ENCODE data around the gene ITGB4.

- TF ChIP-seq EZH2 (IDR thresholded peaks at IDR 0.05; ENCODE audit: borderline replicate concordance, low read depth, low read length, severe bottlenecking) (no peak), CTCF (IDR thresholded peaks at IDR 0.05; ENCODE audit: extremely low read depth in 1 of 2, insufficient read depth in 1 of 2, low read depth in 1 of 2, low read length in 2 of 2) (no peak), POLR2AphosphoS5 (IDR thresholded peaks at IDR 0.05; ENCODE audit: insufficient read depth, low read depth, low read length) (no peak), POLR2A (IDR thresholded peaks at IDR 0.05; ENCODE audit: low read depth, low read length) (no peak), MAX (IDR thresholded peaks at IDR 0.05; ENCODE audit: insufficient read depth, insufficient read length) (no peak), GATA2 (IDR thresholded peaks at IDR 0.05; ENCODE audit: insufficient read depth, insufficient read length, low read depth, low read length) (no peak)
Measured at GRCh38 chr17:75754378-75755204, 33.3 kb downstream of the ITGB4 start.
